ENCODE measurements around the gene ADGRA1. TPM values are rescaled to one million over a fixed set of nuclear protein-coding genes. Genes with fewer than 3 reads are reported as not detected.

The ADGRA1 gene
- total RNA-seq, 3 donors from 2014 or later (not counting 1 experiment from before 2014, with no cell fraction given) = not detected

DNA sequence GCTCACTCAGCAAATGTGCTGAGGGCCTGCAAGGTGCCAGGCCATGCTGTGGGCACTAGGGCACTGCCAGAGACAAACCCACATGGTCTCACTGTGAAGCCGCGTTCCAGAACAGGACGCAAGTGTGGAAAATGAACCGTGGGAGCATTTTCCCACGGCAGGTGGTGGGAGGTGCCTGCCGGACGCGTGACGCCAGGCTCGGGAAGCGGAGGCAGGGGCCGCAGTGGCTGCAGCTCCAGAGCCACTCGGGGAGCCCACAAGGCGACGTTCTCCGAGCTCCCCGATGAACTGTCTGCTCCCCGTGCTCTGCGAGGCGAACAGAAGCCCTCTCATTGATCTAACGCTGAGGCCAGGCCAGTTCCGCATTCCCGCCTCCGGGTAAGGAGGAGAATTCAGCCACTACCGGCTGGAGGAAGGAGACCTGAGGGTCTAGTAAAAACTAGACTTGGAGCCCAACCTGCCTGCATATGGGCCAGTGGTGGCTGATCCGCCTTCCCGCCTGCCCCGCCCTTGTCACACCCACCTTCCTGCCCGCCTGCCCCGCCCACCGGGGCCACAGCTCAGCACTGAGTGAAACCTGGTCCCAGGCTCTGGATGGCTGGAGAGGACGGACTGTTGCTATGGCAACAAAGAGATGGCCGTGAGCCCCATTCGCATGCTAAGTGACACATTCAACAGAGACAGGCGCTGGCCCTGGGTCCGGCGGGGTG, 13.1 kb downstream of the ADGRA1 start:
- 24% methylated on average over 37 of the region's 37 CpGs for WGBS (ENCODE audit: insufficient coverage)
- H3K36me3 ChIP-seq (ENCODE audit: control insufficient read depth, insufficient read depth, low read length) = no peaks in the 10 kb centered on the region
- no peaks in the 10 kb centered on the region for H3K9me3 Mint-ChIP-seq
- no peaks in the 10 kb centered on the region for H3K36me3 Mint-ChIP-seq
- H3K4me1 ChIP-seq (ENCODE audit: control insufficient read depth, insufficient read depth, low read length) = peaks cover 10% of the 10 kb centered on the region
- H3K4me3 Mint-ChIP-seq = no peak overlapping the region
- peak in 1 of 3 donors; percentile 58 for ATAC-seq
- H3K27me3 Mint-ChIP-seq (ENCODE audit: low read depth in 2 of 2) = peaks cover 5 to 9% of the 10 kb centered on the region in 2 donors
- peaks cover 7% of the 10 kb centered on the region for H3K27me3 ChIP-seq (ENCODE audit: control insufficient read depth, insufficient read depth, low read length)
- TF ChIP-seq, protein P1, sequence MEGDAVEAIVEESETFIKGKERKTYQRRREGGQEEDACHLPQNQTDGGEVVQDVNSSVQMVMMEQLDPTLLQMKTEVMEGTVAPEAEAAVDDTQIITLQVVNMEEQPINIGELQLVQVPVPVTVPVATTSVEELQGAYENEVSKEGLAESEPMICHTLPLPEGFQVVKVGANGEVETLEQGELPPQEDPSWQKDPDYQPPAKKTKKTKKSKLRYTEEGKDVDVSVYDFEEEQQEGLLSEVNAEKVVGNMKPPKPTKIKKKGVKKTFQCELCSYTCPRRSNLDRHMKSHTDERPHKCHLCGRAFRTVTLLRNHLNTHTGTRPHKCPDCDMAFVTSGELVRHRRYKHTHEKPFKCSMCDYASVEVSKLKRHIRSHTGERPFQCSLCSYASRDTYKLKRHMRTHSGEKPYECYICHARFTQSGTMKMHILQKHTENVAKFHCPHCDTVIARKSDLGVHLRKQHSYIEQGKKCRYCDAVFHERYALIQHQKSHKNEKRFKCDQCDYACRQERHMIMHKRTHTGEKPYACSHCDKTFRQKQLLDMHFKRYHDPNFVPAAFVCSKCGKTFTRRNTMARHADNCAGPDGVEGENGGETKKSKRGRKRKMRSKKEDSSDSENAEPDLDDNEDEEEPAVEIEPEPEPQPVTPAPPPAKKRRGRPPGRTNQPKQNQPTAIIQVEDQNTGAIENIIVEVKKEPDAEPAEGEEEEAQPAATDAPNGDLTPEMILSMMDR (IDR thresholded peaks at IDR 0.05) = no peak
- H3K4me1 Mint-ChIP-seq = peaks cover 0 to 6% of the 10 kb centered on the region in 2 donors
- no peak overlapping the region for H3K27ac ChIP-seq (ENCODE audit: low read length)
- no peak overlapping the region for H3K4me3 ChIP-seq (ENCODE audit: low read length)
- H3K27ac Mint-ChIP-seq = no peak overlapping the region
- intact Hi-C loops (cut with micrococcal nuclease) = no loop called here
- peak in 1 of 2 donors; percentile 9 for DNase-seq
- no peaks in the 10 kb centered on the region for H3K9me3 ChIP-seq (ENCODE audit: control insufficient read depth, insufficient read depth, low read length)

DNA sequence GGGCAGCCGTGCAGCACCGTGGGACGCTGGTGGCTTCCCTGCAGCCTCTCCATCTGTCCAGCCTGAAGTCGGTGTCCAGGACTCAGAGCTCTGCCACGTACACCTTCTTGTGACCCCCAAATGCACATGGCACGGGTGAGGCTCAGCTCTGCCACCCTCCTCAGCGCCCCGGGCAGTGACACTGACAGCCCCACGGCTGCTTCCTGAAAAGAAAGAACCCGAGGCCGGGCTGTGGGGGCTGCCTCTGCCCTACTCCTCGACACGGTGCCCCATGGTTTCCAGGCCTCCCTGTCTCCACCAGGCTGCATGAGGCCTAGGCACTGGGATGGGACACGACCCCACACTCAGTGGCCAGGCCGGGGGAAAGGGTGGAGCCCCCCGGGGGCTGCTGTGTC, 13.7 kb downstream of the ADGRA1 start:
- H3K27me3 ChIP-seq (ENCODE audit: control insufficient read depth, insufficient read depth, low read length) = peaks cover 7% of the 10 kb centered on the region
- no peak overlapping the region for H3K27ac ChIP-seq (ENCODE audit: low read length)
- Mint-ChIP-seq H3K4me1 (peaks cover 0 to 6% of the 10 kb centered on the region in 2 donors), H3K9me3 (no peaks in the 10 kb centered on the region), H3K4me3 (no peak overlapping the region), H3K27me3 (ENCODE audit: low read depth in 2 of 2) (peaks cover 5 to 9% of the 10 kb centered on the region in 2 donors), H3K36me3 (no peaks in the 10 kb centered on the region), H3K27ac (no peak overlapping the region)
- intact Hi-C loops (cut with micrococcal nuclease) = no loop called here
- peaks cover under 1% of the 10 kb centered on the region for H3K9me3 ChIP-seq (ENCODE audit: control insufficient read depth, insufficient read depth, low read length)
- TF ChIP-seq, protein P1 (IDR thresholded peaks at IDR 0.05) = no peak
- ATAC-seq (no peak), DNase-seq (no peak)
- H3K4me3 ChIP-seq (ENCODE audit: low read length) = no peak overlapping the region
- no peaks in the 10 kb centered on the region for H3K36me3 ChIP-seq (ENCODE audit: control insufficient read depth, insufficient read depth, low read length)
- H3K4me1 ChIP-seq (ENCODE audit: control insufficient read depth, insufficient read depth, low read length) = peaks cover 10% of the 10 kb centered on the region
- WGBS (ENCODE audit: insufficient coverage) = 18% methylated on average over 16 of the region's 16 CpGs

DNA sequence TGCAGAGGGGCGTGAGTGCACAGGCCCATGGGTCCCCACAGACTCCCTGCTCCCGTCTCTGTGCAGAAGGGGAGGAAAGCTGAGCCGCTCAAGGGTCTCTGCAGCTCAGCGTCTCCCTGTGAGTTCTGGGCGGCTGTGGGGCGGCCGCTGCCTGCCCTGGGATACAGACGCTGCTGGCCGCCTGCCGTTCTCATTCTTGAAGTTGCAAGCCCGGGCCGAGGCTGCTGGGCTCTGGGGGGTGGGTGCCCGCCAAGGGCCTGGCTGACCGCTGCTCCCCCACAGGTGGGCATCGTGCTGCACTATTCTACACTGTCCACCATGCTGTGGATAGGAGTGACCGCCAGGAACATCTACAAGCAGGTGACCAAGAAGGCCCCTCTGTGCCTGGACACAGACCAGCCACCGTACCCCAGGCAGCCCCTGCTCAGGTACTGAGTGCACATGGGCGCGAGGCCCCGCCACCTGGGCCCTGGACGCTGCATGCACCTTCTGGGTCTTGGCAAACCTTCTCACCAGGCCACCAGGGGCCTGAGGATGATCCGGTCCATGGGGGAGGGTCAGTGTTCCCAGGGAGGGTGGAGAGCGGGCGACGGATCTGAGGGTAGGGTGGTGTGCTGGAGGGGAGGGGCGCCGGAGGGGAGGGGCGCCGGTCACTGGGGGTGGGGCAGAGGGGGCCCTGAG, 14.8 kb downstream of the ADGRA1 start:
- TF ChIP-seq, protein P1 (IDR thresholded peaks at IDR 0.05) = no peak
- Mint-ChIP-seq H3K27me3 (ENCODE audit: low read depth in 2 of 2) (peaks cover 5 to 9% of the 10 kb centered on the region in 2 donors), H3K4me1 (peaks cover 0 to 6% of the 10 kb centered on the region in 2 donors), H3K9me3 (peaks cover 5 to 8% of the 10 kb centered on the region in 2 donors), H3K27ac (no peak overlapping the region), H3K36me3 (peaks cover 10% of the 10 kb centered on the region), H3K4me3 (no peak overlapping the region)
- H3K4me3 ChIP-seq (ENCODE audit: low read length) = no peak overlapping the region
- peaks cover 6% of the 10 kb centered on the region for H3K9me3 ChIP-seq (ENCODE audit: control insufficient read depth, insufficient read depth, low read length)
- H3K4me1 ChIP-seq (ENCODE audit: control insufficient read depth, insufficient read depth, low read length) = peaks cover 10% of the 10 kb centered on the region
- intact Hi-C loops (cut with micrococcal nuclease) = no loop called here
- H3K27me3 ChIP-seq (ENCODE audit: control insufficient read depth, insufficient read depth, low read length) = peaks cover 7% of the 10 kb centered on the region
- 90% methylated on average over 29 of the region's 29 CpGs for WGBS (ENCODE audit: insufficient coverage)
- DNase-seq (no peak), ATAC-seq (no peak)
- no peak overlapping the region for H3K27ac ChIP-seq (ENCODE audit: low read length)
- H3K36me3 ChIP-seq (ENCODE audit: control insufficient read depth, insufficient read depth, low read length) = no peaks in the 10 kb centered on the region
